ENCODE measurements around the gene TEX22.
A peak's percentile ranks its signal among the peaks of the same experiment; 100 is the strongest.

TEX22 gene

DNA sequence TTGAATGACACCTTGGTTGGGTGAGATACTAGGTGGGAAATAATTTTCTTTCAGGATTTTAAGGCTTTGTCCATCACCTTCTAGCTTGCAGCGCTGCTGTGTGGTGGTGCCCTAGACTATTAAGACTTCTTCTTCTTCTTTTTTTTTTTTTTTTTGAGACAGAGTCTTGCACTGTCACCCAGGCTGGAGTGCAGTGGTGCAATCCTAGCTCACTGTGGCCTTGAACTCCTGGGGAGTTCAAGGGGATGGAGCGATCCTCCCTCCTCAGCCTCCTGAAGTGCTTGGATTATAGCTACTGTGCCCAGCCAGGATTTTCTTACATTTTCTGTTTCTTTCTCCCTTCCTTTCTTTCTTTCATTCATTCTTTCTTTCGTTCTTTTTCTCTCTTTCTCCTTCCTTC, 11.0 kb downstream of the TEX22 start:
- DNase-seq, result no peak

DNA sequence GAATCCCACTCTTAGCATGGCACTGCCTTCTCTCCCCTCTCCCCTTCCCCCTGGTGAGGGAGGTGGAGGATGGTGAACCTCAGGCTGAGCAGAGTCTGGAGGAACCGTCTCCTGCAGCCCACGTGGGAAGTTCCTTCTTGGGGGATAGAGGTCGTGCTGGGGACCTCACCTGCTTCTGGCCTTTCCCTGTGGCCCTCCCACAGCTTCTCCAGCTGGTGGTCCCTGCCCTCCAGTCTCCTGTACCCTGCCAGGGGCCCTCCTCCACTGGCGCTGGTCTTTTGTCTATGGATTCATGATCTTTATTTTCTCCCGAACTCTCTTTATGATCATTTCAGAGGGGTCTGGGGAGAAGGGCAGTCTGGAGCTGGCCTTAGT, 12.3 kb downstream of the TEX22 start:
- no peak for DNase-seq

DNA sequence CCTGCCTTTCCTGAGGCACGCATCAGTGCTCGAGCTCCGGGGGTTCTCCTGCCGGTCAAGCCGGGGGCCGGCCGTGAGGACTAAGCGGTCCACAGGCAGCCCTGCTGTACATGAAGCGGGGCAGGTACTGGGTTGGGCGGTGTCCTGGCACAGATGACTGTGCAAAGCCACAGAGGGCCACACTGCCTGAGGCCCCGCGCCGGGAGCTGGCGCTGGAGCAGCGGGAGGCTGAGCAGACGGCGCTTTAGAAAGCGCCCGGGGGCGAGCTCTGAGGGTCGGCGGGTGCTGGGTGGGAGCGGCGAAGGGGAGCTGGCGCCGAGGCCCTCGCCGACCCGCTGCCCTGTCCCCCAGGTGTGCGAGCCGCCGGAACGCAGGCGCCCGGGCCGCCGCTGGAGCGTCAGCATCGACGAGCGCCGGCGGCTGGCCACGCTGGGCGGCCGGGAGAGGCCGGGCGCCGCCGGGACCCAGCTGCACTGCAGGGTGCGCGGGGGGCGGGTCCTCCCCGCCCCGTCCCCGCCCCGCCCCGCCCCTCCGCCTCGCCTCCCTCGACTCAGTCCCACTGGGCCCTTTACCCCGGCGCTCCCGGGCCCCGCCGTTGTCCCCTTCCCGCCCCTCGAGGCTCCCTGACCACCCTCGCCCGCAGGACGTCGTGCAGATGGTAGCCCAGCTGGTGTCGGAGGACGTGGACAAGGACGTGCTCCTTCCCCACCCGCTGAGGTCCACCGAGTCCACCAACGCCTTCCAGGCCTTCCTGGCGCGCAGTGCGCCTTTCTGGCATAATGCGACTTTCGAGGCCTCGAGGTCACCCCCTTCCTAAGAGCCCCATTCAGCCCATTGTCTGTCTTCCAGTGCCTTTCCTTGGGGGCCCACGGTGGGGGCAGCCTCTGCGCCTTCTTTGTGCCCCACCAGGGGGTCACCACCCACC, 12.9 kb downstream of the TEX22 start:
- peak in 1 of 2 donors; percentile 45 for DNase-seq

DNA sequence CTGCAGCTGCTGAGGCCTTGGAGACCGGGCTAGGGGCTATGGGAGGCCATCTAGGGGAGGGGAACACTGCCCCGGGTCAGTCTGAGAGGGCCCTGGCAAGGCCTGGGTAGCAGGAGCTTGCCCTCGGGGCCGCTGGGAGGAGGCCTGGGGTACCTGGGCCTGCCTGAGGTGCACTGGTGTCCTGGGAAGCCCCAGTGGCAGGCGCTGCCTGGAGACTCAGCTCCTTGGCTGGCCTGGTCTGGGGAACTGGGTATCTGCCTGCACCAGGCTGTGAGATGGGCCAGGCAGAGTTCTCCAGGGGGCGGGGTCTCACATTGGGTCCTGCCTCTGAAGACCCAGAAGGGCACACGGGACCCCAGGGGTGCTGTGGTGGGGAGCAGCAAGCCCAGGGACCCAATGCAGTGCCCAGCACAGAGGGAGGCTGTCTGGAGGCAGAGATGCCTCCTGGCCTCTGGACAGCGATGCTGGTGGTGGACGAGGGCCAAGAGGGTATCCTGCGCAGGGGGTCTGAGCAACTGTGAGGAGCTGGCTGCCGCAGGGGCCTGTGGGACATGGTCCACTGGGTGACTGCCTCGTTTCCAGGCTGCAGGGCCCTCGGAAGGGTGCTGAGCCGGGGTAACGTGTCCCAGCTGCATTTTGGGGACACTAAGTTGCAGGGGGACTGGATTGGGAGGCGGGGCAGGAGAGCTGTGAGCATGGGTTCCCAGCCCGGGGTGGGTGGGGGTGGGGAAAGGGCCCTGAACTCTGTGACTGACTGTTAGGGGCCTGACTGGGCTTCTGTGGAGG, 13.8 kb downstream of the TEX22 start:
- DNase-seq, result no peak

DNA sequence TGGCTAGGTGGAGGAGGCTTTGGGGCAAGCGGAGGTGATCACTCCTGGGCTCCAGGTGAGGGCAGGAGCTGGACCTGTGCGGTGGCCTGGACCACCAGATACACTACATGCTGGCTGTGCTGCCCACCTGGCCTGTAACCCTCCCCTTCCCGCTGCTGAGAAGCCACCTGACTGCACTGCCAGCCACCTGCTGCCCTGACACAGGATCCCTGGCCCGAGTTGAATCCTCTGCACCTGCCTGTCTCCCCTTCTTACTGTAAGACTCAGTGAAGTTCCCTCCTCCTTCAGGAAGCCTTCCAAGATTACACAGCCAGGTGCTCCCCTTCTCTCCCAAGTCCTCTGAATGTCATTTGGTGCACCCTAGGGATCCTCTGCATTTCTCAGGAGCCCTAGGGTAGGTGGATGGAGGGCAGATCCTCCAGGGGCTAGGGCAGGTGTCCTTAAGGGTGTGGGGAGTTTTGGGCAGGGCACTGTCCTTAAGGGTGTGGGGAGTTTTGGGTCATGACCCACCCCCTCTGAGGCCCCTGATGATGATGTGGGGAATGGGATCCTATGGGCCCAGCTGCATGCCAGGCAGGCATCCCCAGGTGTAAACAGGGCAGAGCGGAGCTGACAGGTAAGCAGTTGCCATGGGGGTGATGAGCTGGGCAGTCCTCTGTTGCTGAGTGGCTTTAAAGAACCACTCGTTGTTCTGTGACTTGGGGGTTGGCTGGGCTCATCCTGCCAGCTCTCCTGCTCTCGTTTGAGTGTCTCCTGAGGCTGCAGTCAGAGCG, 14.6 kb downstream of the TEX22 start:
- DNase-seq, result no peak

GRCh38 chr14:105413544-105413886, 15.2 kb downstream of the TEX22 start:
- no peak for DNase-seq

- DNase-seq, result peak; percentile 73 to 75
Observed at GRCh38 chr14:105414456-105415371, 16.4 kb downstream of the TEX22 start.

DNA sequence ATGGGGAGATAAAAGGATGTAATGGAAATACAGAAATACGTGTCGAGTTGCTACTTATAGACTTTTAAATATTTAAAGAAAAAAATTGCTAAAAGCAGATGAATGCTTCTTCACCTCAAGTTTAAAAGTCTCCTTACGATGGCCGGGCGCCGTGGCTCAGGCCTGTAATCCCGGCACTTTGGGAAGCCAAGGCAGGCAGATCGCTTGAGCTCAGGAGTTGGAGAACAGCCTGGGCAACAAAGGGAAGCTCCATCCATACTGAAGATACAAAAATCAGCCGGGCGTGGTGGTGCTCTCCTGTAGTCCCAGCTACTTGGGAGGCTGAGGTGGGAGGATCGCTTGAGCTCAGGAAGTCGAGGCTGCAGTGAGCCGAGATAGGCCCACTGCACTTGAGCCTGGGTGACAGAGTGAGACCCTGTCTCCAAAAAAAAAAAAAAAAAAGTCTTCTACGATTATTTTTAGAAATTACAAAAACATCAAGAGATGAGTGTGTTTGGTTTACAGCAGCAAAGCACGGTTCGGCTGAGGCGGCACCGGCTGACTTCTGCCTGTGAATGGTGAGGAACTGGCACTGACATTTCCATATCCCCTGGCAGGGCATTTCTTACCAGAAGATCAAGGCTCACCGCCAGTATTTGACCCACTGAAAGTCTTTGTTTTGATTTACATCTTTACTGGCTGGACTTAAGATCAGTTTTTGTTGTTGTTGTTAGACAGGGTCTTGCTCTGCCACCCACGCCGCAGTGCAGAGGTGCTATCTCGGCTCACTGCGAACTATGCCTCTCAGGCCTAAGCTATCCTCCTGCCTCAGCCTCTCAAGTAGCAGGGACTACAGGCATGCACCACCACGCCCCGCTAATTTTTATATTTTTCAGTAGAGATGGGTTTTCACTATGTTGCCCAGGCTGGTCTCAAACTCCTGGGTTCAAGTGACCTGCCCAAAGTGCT, 17.4 kb downstream of the TEX22 start:
- no peak for DNase-seq

DNA sequence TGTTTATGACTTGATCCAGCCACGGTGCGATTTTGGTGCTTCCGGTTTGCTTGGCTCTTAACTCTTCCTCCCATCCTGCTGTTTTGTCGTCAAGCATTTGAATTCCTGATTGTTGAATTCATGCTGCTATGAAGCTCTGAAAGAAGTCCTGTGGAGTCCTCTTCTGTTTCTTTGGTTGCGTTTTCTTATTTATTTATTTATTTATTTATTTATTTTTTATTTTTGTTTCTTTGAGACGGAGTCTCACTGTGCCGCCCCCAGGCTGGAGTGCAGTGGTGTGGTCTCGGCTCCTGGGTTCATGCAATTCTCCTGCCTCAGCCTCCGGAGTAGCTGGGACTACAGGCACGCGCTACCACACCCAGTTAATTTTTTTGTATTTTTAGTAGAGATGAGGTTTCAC, 18.3 kb downstream of the TEX22 start:
- no peak for DNase-seq

DNA sequence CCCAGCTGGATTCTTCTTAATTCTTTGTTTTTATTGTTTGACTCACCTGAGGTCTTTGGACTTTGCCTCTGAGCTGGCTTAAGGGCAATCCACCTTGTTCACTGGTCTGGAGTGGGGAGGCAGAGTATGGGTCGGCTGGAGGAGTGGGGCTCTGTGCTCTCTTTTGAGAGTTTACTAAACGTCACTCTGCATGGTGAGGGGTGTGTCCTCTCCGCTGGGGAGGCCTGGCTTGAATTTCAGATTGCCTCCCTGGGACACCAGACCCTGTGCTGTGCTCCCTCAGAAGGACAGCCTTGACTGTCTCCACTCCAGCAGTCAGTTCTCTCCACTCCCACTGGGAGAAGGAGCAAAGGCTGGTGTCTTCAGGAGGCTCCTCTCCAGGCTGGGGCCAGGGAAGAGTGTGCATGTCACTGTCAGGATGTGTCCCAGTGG, 19.4 kb downstream of the TEX22 start:
- no peak for DNase-seq

GRCh38 chr14:105418269-105419194, 20.2 kb downstream of the TEX22 start:
- DNase-seq, result no peak

DNA sequence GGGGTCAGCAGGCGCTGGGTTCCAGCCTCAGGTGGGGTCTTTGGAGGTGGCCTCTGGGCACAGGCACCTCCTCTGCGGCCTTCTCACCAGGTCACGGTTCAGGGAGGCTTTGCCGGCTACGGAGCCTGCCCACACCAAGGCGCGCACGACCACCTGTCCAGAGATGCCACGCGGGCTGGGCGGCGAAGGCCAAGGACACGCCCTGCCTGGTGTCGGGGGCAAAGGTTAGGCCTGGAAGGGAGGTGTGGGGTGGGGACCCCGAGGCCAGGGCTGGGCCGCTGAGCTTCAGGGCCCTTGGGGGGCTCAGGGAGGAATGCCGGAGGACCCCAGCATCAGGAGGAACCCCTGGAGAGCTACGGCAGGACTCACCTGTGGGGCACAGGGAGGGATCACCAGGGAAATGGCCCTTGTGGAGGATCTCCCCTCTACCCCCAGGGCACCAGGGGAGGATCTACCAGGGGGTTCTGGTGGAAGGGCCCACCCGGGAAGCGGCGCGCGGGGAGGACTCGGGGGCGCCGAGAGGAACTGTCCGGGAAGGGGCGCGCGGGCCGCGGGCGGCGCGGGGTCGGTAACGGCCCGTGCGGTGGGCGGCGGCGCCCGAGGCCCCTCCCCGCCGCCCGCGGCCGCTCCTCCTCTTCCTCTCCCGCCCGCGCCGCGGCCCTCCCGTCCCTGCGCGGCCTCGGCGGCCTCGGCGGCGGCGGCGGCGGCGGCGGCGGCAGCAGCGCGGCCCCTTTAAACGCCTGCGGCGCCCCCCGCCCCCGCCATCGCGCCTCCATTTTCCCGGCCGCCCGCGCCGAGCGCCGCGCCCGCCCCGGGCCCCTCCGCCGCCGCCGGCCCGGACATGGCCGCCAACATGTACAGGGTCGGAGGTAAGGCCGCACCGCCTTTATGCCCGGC, 21.1 kb downstream of the TEX22 start, which contains the start of gene MTA1:
Gene MTA1 (plus strand): TSS at position 633 of the 897 bp plus-strand sequence. CDS start 209 bp downstream, at position 842.
- peak; percentile 57 to 65 for DNase-seq

- DNase-seq, result no peak
Observed at GRCh38 chr14:105420101-105420973, 22.0 kb downstream of the TEX22 start.

GRCh38 chr14:105420974-105421674, 22.8 kb downstream of the TEX22 start:
- DNase-seq, result no peak

DNA sequence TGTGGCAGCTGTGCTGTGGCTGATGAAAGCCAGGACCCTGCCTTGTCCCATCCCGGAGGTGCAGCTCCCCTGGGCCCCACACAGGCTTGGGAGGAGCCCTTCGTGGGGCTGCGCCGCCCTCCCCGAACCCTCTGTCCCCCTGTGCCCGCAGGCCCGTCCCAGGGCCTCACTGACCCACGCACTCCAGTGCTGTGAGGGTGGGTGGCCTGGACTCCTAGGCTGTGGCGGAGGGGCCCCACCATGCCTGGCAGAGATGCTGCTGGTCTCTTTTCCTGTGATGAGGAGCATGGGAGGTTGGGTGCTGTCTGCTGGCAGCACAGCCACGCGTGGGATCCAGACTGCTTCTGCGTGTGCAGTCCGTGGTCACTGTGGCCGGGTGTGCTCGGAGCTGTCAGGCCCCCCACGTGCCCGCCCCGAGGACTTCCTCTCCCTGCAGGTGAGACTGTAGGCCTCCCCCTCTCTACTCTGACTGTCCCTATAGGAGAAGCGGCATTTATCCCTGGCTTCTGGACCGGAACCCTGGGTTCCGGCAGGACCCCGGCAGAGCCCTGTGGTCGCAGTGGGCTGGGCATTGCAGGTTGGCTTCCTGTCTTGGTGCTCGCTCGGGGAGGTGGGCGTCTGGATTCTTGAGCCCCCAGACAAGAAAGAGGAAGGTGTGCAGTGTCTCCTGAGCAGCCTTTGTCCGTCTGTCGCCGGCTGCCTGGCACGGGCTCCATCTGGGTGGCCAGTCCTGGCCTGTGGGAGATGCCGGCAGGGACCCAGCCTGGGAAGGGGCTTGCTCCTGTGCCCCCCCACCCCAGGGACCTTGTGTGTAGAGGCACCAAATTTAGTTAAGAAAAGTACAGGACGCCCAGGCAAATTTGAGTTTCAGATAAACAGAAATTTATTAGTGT, 23.6 kb downstream of the TEX22 start:
- DNase-seq, result no peak
